Measurements from ENCODE around the gene PTGDS.

The PTGDS gene

GRCh38 chr9:136981588-136982231 lies 4.4 kb downstream of the PTGDS start:
- no peak overlapping the region for H3K4me3 Mint-ChIP-seq
- no peak overlapping the region for H3K27ac Mint-ChIP-seq
- no peak for DNase-seq
- H3K36me3 Mint-ChIP-seq (ENCODE audit: low read depth), result no peaks in the 10 kb centered on the region
- peaks cover 33% of the 10 kb centered on the region for H3K27me3 Mint-ChIP-seq
- peaks cover 2% of the 10 kb centered on the region for H3K4me1 Mint-ChIP-seq (ENCODE audit: low read depth)
- no peaks in the 10 kb centered on the region for H3K9me3 Mint-ChIP-seq

DNA sequence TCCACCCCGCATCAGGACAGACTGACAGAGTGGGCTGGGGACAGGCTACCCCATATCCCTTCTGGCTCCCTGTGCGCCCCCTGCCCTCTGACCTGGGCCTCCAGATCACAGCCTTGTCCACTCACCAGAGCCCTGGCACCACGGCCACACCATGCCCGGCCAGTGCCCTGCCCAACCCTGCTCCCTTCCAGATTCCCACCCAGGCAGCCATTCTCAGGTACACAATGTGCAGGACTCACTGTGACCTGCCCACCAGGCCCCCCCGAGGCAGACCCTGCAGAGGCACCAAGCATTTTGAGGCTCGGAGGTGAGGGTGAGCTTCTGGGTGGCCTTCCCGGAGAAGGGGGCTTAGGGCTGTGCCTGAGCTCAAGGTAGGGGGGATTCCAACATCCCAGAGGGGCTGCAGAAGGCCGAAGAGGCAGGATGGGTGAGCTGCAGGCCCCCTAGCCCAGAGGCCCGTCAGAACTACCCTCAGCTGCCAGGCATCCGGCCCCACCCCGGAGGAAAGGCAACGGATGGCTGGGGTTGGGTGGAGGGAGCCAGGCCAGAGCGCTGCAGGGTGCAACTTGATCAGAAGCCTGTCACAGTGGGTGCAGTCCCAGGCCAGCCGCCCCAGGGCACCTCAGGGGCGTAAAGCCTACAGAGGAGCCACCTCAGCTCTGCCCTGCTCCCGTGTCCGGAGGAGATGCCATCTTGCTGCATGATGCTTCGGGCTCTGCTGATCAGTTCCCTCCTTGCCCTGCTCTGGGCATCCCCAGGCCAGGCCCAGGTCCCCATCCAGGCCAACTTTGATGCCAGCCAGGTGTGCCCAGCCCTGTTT lies 5.1 kb downstream of the PTGDS start, which contains the start of gene LCNL1:
LCNL1 (plus strand) TSS at position 762 of the 820 bp plus-strand sequence. CDS start 594 bp downstream, outside the sequence.
- Mint-ChIP-seq H3K4me1 (ENCODE audit: low read depth) (peaks cover under 1% of the 10 kb centered on the region), H3K27ac (no peak within 1 kb of the TSS), H3K36me3 (ENCODE audit: low read depth) (no peaks in the 10 kb centered on the region), H3K4me3 (no peak within 1 kb of the TSS), H3K9me3 (no peaks in the 10 kb centered on the region), H3K27me3 (peaks cover 33% of the 10 kb centered on the region)
- no peak for DNase-seq

DNA sequence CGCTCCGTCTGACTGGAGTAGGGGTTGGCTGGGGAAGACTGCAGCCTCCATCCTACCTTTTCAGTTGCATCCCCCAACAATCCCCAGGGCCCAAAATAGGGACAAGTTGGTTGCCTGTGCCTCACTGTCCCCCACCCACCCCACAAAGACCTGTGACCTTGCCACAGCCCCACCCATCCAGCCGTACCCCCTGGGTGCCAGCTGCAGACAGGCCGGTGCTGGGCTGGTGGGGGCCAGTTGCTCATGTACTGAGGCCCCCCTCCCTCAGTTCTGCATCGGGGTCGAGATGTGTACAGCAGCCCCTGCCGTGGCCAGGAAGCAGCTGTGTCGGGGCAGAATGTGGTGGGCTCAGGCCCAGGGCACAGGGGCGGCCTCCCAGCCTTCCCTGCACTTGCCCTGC lies 5.9 kb downstream of the PTGDS start:
- Mint-ChIP-seq H3K36me3 (ENCODE audit: low read depth) (no peaks in the 10 kb centered on the region), H3K4me1 (ENCODE audit: low read depth) (no peaks in the 10 kb centered on the region), H3K27me3 (peaks cover 36% of the 10 kb centered on the region), H3K9me3 (no peaks in the 10 kb centered on the region), H3K4me3 (no peak overlapping the region), H3K27ac (no peak overlapping the region)
- DNase-seq, result no peak

DNA sequence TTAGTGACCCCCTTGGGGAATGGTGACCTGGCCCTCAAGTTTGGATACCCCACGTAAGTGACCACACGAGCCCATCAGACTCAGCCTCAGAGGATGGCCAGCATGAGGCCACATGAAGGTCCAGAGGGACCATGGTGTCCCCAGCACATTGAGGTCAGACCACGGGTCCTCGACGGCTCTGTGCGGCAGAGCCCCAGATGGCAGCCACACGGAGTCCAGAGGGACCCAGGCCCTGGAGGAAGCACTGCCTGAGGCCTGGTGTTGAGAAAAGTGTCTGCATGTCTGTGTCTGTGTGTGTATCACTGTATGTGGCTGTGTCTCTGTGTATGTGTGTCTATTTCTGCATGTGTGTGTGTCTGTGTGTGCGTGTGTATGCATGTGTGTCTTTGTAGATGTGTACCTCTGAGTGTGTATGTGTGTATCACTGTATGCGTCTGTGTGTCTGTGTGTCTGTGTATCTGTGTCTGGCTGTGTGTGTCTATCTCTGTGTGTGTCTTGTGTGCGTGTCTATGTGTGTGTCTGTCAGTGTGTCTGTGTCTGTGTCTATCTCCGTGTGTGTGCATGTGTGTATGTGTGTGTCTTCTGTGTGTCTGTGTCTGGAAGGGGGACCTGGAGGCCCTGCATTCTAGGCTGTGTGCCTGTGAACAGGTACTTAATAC lies 6.5 kb downstream of the PTGDS start:
- Mint-ChIP-seq H3K36me3 (ENCODE audit: low read depth) (no peaks in the 10 kb centered on the region), H3K27me3 (peaks cover 36% of the 10 kb centered on the region), H3K4me3 (no peak overlapping the region), H3K9me3 (no peaks in the 10 kb centered on the region), H3K4me1 (ENCODE audit: low read depth) (no peaks in the 10 kb centered on the region), H3K27ac (no peak overlapping the region)
- no peak for DNase-seq

- H3K4me1 Mint-ChIP-seq (ENCODE audit: low read depth), result no peaks in the 10 kb centered on the region
- H3K9me3 Mint-ChIP-seq, result no peaks in the 10 kb centered on the region
- H3K27me3 Mint-ChIP-seq, result peaks cover 36% of the 10 kb centered on the region
- no peak overlapping the region for H3K4me3 Mint-ChIP-seq
- DNase-seq, result no peak
- H3K36me3 Mint-ChIP-seq (ENCODE audit: low read depth), result no peaks in the 10 kb centered on the region
- H3K27ac Mint-ChIP-seq, result no peak overlapping the region
Measured at GRCh38 chr9:136984464-136985026, 7.2 kb downstream of the PTGDS start.

DNA sequence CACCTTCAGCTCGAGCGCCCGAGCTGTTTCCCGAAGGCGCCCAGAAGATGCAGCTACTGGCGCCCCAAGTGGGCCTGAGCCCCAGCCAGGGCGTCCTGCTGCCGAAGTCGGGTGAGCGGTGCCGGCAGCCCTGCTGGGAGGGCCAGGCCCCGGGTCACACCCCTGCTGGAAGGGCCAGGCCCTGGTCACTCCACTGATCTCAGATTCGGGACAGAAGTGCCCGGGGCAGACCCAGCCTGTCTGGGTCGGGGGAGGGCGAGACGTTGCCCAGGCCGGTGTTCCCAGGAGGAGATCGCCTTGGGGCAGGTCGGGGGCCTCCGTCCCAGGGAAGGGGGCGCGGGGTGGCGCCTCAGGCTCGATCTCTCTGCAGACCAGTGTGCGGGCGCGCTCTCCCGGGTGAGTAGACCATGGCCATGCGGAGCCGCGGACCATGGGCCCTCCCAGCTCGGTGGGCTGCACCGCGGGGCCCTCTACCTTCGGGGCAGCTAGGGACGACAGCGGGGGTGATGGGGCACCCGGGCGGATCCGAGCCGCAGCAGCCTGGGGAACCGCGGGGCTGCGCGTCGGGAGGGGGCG lies 7.8 kb downstream of the PTGDS start:
- DNase-seq, result peak; percentile 41
- no peaks in the 10 kb centered on the region for H3K4me1 Mint-ChIP-seq (ENCODE audit: low read depth)
- H3K27me3 Mint-ChIP-seq, result peaks cover 36% of the 10 kb centered on the region
- H3K4me3 Mint-ChIP-seq, result no peak overlapping the region
- H3K9me3 Mint-ChIP-seq, result no peaks in the 10 kb centered on the region
- H3K36me3 Mint-ChIP-seq (ENCODE audit: low read depth), result no peaks in the 10 kb centered on the region
- H3K27ac Mint-ChIP-seq, result no peak overlapping the region

DNA sequence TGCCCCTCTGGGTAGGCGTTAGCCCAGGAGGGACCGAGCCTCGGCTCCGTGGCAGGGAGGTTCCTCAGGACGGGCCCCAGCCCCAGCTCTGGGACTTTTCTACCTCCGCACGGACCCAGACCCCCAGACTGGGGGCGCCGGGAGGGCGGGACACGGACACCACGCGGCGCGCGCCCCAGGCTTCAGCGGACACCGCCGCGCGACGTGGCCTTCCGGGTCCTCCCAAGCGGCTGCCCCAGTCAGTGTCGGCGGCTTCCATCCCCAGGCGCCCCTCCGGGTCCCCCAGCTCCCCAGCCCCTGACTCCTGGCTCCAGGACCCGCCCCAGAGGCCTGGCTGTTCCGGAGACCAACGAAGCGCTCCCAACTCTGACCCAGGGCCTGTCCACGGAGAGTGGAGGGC lies 8.5 kb downstream of the PTGDS start:
- Mint-ChIP-seq H3K9me3 (no peaks in the 10 kb centered on the region), H3K4me1 (ENCODE audit: low read depth) (no peaks in the 10 kb centered on the region), H3K36me3 (ENCODE audit: low read depth) (no peaks in the 10 kb centered on the region), H3K4me3 (no peak overlapping the region), H3K27ac (no peak overlapping the region), H3K27me3 (peaks cover 36% of the 10 kb centered on the region)
- no peak for DNase-seq

- peaks cover 14% of the 10 kb centered on the region for H3K4me1 Mint-ChIP-seq (ENCODE audit: low read depth)
- no peak overlapping the region for H3K4me3 Mint-ChIP-seq
- no peak overlapping the region for H3K27ac Mint-ChIP-seq
- no peaks in the 10 kb centered on the region for H3K9me3 Mint-ChIP-seq
- DNase-seq, result no peak
- H3K27me3 Mint-ChIP-seq, result peaks cover 21% of the 10 kb centered on the region
- H3K36me3 Mint-ChIP-seq (ENCODE audit: low read depth), result peaks cover 14% of the 10 kb centered on the region
Measured at GRCh38 chr9:136988872-136989271, 11.6 kb downstream of the PTGDS start.

- no peak for DNase-seq
- peak overlapping the region; percentile 39 for H3K27ac Mint-ChIP-seq
- no peak overlapping the region for H3K4me3 Mint-ChIP-seq
- H3K4me1 Mint-ChIP-seq (ENCODE audit: low read depth), result peaks cover 18% of the 10 kb centered on the region
- no peaks in the 10 kb centered on the region for H3K9me3 Mint-ChIP-seq
- H3K36me3 Mint-ChIP-seq (ENCODE audit: low read depth), result peaks cover 19% of the 10 kb centered on the region
- peaks cover 8% of the 10 kb centered on the region for H3K27me3 Mint-ChIP-seq
Measured at GRCh38 chr9:136990242-136990911, 13.1 kb downstream of the PTGDS start.

- peak; percentile 97 for DNase-seq
- Mint-ChIP-seq H3K9me3 (no peaks in the 10 kb centered on the region), H3K4me1 (ENCODE audit: low read depth) (peaks cover 26% of the 10 kb centered on the region), H3K27ac (peak within 1 kb of the TSS; percentile 87), H3K4me3 (peak within 1 kb of the TSS; percentile 87), H3K36me3 (ENCODE audit: low read depth) (peaks cover 19% of the 10 kb centered on the region), H3K27me3 (peaks cover 3% of the 10 kb centered on the region)
Measured at GRCh38 chr9:136991993-136992818, 14.9 kb downstream of the PTGDS start, which contains the start of gene PAXX. PAXX (plus strand) TSS chr9:136992422; CDS start chr9:136992444, 22 bp downstream.

- Mint-ChIP-seq H3K4me1 (ENCODE audit: low read depth) (peaks cover 33% of the 10 kb centered on the region), H3K9me3 (no peaks in the 10 kb centered on the region), H3K27me3 (peaks cover 4% of the 10 kb centered on the region), H3K4me3 (peak overlapping the region; percentile 87), H3K36me3 (ENCODE audit: low read depth) (peaks cover 19% of the 10 kb centered on the region), H3K27ac (peak overlapping the region; percentile 87)
- DNase-seq, result no peak
Measured at GRCh38 chr9:136992819-136993369, 15.6 kb downstream of the PTGDS start.

DNA sequence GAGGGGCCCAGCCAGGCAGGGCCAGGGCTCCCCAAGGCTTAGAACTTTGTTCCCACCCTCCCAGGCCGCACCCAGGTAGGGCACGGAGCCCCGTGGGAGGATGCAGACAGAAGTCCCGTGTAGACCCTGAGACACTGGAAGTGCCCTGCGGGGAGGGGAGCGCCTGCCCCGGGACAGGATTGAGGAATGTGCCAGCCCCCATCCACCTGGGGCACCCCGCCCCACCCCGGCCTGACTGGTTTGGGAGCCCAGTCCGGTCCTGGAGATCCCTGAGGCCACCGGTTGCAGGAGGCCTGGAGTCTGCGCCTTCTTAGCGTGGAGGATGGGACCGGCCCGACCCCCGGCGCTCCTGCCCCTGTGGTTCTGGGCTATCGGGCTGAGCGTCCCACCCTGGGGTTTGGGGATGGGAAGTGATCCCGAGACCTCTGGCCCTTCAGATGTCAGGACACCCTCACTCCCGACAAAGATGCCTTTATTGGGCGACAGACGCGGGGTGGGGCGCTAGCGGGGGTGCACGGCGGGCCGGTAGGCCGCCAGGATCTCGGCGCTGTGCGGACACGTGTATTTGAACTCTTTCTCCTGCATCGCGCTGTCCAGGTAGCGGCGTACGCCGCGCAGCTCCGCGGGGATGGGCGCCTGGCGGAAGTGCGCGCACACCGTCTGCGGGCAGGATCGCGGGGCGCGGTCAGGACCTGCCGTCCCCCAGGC lies 17.0 kb downstream of the PTGDS start:
- Mint-ChIP-seq H3K27me3 (peaks cover 9% of the 10 kb centered on the region), H3K4me3 (peak overlapping the region; percentile 87), H3K9me3 (no peaks in the 10 kb centered on the region), H3K36me3 (ENCODE audit: low read depth) (peaks cover 19% of the 10 kb centered on the region), H3K4me1 (ENCODE audit: low read depth) (peaks cover 43% of the 10 kb centered on the region), H3K27ac (no peak overlapping the region)
- no peak for DNase-seq
